NCI-H524 (cell line): ENCODE data around the gene LAPTM5.

Source experiments
- DNase-seq, 2 experiments: peaks; one replicate each; lab custom pipeline; 2025; lab: John Stamatoyannopoulos, UW

LAPTM5 gene

DNA sequence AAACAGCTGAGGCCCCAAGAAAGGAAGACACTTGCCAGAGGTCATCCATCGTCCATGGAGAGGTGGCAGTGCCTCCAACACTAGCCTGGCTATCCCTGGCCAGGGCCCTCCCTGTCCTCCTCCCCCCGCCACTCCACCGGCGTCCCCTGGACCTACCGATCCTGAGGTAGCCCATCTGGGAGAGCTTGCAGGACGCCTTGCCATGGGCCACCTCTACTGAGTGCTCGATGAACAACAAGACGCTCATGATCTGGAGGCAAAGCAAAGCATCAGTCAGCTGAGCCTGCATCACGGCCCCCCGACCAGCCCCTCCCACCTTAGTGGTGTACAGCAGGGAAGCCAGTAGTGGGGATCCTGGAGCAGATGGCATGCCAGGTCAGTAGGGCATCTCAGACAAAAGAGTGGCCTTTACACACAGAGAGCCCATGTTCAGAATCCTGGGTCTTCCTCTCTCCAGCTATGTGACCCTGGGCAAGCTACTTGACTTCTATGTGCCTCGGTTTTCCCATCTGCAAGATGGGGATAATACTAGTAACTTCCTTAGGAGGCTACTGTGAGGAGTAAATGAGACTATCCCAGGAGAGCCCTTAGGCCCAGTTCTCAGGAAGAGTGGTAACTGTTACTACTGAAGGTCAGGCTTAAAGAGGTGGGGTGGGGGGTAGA is 15.1 kb downstream of the LAPTM5 start:
- peak in 1 of 2 experiments; percentile 37 for DNase-seq

DNA sequence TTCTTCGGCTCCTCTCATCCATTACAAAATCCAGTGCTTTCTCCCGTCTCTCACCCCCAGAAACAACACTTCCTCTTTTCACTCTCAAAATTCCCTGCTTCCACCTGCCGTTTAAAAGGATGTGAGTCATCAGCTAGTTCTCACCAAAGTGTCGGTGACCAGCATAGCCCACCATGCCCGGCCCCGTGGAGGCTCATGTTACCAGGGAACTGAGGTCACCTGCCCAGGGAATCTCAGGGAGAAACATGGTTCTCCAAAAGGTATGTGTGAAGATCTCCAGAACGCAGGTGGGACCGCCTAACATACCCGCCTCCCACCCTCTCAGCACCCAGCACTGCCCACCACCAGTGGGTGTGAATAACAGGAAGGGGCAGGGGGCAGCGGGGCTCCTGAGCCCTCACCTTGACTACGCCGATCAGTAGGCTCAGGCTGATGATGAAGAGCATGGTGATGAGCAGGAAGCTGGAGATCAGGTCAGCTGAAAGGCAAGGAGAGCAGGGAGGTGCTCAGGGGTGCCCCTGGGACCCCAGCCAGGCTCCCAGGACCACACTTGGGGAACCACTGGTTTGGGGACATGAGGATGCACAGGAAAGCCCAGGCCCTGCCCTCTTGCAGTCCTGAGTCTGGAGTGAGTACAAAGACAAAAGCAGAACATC is 16.2 kb downstream of the LAPTM5 start:
- no peak for DNase-seq

DNA sequence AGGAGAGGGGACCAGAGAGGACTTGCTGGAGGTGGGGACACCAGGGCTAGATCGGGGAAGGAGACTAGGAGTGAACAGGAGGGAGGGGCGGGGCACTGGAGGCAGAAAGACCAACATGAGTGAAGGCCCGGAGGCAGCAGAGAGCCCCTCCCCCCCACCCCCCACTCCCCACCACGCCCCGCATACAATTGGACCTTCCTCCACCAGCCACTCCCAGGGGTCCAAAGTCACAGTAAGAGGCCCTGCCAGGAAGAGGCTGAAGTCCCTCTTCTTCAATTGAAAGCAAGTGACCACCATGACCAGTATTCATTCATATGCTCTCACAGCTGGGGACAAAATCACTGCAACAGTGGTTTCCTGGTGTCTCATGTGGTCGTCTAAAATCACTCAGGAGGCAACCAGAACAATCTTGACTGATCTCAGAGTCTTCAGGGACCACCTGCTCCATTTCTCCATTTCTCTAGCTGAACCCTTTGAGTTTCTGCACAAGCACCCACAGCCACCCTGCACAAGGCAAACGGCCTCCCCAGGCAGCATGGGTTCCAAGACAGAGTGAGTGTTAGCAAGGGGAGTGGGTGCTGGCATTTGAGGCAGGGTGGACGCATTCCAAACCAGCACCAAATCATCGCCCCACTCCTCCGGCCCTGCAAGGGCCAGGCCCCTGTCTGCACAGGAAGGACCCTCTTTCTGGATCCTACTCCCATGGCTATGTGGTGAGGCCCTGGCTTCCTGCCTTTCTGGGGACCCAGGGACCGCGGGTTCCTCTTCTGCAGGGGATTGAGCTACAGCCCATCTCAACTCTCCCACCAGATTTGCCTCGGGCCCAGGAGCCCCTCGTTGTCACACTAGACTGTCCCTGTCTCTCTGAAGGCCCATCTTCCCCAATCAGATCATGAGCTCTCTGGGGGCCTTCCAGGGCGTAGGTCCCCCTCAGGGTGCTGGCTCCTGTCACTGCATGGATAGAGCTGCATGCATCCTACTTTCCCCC is 17.0 kb downstream of the LAPTM5 start:
- no peak for DNase-seq

DNA sequence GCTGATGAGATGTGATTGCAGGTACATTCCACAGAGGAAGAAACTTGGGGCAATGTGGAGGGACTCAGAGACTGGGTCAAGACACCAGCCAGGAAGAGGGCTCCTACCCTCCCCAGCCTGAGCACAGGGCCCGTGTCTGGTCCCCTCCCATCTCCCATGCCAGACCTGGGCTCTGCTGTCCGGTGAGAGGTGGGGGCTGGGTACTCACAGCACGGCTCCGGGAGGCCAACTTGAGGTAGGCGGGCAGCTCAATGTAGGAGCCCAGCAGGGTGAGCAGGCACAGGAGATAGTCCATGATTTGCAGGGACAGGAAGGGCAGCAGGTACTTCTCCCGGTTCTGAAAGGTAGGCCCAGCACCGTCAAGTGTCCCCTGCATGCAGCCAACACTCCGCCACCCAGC is 18.0 kb downstream of the LAPTM5 start:
- no peak for DNase-seq

DNA sequence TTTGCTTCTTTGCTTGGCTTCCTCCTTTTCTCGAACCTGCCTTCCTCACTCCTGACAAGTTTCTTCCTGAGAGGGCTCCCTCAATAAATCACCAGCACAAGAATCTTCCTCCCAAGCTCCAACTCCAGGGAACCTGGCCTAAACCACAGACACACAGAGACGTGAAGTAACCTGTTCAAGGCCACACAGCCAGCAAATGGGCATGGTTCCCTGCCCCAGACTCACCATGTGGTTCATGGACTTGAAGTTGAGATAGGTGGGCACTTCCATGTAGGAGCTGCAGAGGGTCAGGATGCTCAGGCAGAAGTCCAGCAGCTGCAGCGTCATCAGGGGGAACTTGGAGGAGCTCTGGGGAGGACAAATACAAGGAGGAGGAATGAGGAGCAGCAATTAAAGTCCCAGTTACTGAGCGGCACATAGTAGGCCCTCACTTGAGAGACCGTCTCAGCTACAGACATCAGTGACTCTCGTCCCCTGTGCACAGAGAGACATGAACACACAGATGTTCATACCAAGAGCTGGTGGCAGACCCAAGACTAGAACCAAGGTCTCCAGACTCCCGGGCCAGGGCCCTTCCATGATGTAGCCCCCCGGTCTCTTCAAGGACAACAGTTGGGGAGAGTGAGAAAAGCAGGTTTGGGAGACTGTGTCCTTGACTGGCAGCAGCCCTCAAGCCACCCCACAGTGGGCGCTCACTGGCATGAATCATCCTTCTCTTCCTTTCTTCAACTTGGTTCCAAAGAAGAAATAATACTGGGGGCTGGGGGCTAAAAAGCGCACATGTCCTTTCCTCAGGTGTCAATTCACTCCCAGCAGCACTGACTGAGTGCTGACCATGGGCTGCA is 18.6 kb downstream of the LAPTM5 start:
- no peak for DNase-seq

DNA sequence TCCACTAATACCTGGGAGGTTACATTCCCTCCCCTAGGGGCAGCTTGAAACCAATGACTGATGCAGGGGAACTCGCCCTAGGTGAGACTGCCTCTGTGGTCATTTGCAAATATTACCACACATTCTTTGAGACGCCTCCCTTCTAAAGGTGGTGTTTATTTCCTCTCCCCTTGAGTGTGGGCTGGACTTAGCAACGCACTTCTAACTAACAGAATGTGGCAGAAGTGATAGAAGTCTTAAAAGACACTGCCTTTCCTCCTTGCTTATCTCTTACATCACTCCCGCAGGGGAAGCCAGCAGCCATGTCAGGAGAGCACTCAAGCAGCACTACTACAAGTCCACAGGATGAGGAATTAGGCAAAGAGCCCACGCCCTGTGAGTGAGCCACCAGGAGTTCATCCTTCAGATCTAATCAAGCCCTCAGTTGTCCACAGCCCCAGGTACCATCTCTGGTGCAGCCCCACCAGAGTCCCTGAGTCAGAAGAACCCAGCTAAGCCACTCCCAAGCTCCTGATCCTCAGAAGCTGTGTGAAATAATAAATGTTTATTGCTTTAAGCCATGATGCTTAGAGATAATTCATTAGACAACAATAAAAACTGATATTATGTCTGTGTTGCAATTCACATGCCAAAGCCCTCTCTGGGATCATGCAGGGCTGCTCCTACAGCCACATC is 19.4 kb downstream of the LAPTM5 start:
- DNase-seq, result no peak

DNA sequence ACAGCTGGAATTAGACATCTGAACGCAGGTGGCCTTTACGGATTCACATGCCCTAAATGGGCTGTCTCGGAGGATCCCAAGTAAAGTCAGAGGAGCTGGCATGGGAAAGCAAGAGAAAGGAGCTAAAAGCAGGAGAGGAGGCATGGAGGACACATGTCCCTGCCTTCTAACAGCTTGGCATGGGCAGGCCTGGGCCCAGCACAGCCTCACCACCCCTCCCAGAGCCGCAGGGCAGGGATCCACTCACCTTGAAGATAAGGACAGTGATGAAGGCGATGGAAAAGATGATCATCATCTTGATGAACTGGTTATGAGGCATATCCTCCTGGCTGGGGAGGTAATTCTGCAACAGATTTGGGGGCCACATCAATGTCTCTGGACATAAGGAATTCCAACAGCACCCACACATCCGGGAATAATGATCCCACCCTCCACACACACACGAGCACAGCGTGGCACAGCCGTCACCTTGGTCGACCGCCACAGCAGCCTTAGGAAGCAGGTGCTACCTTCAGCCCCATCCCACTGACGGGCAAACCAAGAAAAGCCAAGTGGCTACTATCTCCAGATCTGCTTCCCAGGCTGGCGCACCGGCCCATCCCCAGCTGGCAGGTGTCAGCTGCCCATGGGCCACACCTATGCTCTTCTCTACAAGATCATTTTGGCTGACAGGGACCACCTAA is 20.1 kb downstream of the LAPTM5 start:
- DNase-seq, result no peak

DNA sequence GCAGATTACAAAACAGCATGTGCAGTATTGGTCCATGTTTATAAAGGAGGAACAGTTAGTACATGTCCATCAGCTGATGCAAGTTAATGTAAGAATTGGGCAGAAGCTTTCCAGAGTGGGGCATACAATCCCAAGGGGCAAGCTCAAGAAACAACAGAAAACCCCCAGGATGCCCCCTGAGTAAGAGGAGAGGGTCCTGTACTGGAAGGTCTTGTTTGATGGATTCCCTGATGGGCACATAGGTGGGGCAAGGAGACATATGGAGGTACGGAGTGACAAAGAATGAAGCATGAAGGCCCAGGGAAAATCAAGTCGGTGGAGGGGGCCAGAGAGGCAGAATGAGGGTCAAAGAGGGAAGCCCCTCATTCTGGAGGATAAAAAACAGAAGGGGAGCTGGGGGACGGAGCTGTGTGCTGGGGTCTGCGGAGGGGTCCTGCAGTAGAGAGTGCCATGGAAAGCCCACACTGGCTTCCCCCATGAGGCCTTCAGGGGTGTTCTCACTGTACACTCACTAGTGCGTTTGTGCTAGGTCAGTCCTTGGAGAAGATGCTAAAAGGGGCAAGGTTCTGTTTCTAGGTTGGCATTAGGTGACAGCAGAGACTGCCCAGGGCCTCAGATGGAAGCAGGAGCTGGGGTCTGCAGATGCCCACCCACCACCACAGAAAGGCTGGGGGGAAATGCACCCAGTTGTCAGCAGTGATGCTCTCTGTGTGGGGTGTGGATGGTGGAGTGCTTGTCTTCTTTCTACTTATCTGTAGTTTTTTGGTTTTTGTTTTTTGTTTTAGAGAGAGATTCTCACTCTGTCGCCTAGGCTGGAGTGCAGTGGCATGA is 21.7 kb downstream of the LAPTM5 start:
- no peak for DNase-seq

DNA sequence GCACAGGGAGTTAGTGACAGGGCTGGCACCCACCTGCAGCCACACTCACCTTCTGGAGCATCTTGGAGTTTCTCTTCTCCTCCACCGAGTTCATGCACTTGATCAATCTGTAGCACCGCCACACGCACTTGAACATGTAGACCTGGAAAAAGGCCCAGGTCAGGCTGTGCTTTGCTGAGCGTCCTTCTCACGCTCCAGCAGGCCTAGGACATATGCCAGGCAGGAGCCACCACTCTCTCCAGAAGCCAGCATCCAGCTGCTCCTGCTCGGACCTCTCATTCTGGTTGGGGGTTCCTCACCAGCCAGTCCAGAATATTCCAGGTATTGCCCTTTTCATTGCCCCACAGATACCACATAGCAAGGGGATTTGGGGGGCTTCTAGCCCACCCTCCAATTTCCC is 22.4 kb downstream of the LAPTM5 start:
- no peak for DNase-seq

DNA sequence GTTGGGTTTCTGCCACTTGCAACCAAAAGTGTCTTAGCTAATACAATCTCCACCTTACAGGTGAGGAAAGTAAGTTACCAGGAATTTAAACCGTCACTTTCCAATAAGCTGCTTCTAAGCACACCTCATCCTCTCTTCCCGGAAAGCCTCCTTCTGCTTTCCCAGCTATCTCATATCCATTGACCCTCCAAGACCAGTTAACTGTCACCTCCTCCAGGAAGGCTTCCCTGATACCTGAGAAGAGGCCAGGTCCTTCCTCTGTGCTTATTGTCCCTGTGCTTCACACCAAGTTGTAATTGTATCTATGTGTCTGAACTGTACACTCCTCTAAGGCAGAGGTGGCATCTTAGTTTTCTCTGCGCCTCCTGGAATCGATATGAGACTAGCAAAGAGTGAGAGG is 23.0 kb downstream of the LAPTM5 start:
- DNase-seq, result no peak

DNA sequence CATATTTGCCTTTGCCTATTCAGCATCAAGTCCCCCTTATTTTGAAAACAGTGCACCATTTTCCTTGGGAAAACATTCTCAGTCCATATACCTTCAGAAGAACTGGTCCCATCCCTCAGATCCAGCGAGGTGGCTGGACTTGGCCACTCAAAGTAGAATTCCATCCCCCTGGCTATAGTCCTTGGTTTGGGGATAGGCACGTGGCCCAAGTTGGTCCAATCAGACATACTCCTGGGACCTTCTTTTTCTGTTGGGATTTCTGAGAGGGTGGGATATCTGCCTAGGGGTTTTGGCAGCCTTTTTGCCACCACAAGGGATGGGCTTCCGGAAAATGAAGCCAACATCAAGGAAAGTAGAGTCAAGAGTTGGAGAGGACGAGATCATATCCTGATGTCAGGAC is 23.5 kb downstream of the LAPTM5 start:
- DNase-seq, result no peak

DNA sequence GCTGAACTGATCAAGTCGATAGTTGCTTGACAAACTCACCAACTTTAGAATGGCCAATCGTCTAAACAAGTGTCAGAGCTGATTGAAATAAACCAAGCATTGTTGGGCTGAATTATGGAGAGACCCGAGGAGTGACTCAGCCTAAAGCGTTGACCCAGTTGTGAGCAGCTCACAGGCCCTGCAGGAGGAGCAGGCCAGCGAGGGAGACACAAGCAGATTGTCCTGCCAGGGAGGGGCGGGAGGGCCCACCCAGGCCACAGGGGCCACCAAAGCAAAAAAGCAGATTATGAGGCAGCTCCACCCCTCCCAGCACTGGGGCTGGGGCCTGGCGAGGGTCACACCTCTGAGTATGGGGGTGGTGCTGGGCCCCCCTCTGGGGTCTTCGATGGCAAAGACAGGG is 24.1 kb downstream of the LAPTM5 start:
- no peak for DNase-seq

DNA sequence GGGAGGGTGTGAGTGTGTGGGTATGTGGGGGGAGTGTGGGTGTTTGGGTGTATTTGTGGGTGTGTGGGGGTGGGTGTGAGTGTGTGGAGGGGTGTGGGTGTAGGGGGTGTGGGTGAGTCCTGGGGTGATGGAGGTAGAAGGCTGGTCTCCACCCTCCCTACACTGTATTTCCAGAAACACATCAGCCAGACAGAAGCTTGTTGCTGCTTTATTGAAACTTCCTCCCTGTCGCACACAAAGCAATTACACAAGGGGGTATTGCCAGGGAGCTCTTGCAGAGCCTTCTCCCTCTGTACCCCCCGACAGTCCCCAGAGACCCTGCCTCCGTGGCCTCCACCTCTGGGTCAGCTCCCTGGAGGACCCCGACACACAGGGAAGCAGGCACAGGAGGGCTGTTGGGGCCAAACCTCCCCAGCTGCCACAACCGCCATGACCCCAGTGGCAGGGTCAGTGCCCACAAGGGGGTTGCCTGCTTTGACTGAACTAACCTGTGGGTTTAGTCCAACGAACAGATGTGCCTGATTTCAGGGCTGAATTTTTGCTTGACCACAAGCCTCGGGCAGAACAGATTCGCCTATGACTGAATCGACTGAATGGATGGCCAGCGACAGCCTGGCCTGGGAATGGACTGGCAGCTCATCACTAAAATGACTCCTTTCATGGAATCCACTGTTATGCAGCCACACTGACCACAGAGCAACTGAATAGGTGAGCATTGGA is 25.1 kb downstream of the LAPTM5 start:
- DNase-seq, result no peak

DNA sequence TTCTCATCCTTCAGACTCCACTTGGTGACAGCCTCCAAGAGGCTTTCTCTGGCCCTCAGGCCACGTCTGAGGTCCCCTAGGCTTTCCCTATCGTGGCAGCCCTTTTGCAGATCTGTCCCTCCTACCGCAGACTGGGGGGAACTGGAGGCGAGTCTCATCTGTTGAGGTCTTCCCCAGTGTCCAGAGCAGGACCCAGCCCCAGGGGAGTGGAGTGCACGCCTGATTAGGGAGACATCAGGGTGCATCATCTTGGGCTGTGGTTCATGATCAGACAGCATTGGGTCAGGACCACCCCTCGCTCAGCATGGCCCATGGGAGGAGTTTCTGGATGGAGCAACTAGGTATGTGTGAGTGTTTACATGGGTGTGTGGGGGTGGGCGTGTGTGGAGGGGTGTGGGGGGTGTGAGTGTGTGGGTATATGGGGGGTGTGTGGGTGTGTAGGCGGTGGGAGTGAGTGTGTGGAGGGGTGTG is 25.7 kb downstream of the LAPTM5 start:
- no peak for DNase-seq

DNA sequence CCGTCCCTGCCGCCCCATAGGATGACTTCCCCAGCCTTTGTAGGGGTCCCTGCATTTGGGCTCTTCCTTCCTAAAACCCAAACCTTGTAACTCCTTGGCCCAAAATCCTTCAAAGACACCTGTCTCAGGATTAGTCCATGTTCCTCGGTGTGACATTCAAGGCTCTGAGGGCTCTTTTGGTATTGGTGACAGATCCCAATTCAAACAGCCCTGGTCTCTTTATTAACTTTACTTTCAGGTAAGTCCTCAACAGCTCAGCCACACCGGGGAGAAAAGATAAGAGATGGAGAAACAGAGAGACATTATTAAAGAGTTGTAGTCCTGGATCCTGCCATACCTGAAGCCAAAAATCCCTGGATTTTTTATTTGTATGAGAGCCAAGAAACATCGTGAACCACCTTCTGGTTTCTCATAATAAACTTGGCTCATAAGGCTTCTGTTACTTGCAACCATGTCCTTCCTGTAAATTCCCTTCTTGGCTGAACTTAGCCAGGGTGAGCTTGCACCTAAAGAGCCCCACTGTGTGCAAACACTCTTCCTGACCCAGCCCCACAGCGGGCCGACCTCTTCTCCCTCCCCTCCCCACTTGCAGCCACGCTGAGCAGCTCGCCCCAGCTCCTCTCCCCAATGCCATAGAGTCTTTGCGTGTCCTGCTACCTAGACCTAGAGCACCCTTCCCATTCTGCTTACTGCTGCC is 26.3 kb downstream of the LAPTM5 start:
- DNase-seq, result no peak

DNA sequence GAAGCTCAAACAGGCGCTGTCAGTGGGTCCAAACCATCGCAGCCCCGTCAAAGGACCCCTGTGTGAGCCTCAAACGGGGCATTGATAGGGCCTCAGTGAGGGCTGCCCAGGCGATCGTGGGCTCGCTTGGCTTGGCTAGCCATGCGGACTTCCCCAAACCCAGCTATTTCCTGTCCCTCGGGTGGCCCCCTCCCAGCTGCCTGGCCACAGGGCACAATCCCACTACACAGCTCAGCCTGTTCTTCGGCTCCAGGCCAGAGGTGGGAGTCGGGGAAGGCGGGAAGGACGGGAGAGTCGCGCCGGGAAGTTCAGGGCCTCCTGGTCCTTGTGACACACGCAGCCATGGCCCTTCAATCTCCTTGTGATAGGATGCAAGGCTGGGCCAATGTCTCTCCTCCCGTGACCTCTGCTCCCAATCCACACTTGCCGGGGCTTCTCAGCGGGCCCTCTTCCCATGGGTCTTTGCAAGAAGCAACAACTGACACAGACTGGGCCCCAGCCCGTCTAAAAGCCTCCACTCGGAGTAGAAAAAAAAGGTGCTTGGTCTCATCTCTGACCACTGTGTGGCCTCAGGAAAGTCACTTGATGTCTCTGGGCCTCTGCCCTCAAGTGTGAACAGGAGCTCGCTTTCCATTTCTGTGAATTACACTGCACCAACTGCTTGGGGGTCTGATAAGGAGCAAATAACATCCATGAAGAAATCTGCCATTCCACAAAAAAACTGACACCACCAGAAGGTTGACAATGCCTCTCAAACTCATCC is 27.0 kb downstream of the LAPTM5 start:
- DNase-seq, result no peak

DNA sequence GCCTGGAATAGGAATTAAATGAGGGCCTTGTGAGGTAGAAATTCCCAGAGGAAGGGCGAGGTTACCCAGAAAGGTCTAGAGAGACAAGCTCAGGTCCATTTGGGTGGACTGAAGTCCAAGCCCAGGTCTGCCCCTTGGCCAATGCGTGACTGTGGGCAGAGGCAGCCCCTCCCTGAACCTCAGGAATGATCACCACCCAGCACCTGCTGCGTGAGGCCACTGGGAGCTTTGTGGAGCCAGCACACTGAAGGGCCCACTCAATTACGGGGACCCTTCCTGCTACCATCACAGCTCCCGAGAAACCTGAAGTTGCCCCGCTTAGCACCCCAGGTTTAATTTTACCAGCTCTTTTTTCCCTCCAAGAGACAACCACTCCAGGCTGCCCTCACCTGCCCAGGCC is 27.7 kb downstream of the LAPTM5 start:
- DNase-seq, result no peak
